Suppressor macrophage (primary cell): ENCODE measurements around the gene ESYT3.

Experiments used
- DNase-seq, 4 experiments: peaks; one replicate each; pipeline ENCODE4 v3.0.0-alpha.2; 2020 to 2022
- total RNA-seq, 17 experiments: gene quantifications; one replicate each; lab custom pipeline; 2026; ENCODE audit warnings: mixed read lengths in 6 of 17, inconsistent platforms in 3 of 17; lab: John Stamatoyannopoulos, UW

ESYT3 gene
- 0.07 to 7.9 (median 0.50) reads per million in 17 experiments for total RNA-seq

GRCh38 chr3:138434276-138434874, at the start of gene ESYT3:
ESYT3 (plus strand) TSS chr3:138434616; CDS start chr3:138434799, 183 bp downstream.
- DNase-seq, result peak; percentile 58 to 86 (median 68)

GRCh38 chr3:138384976-138385375, 49.4 kb upstream of the ESYT3 start:
- peak; percentile 33 to 73 (median 68) for DNase-seq

GRCh38 chr3:138389144-138389601, 45.2 kb upstream of the ESYT3 start:
- DNase-seq, result no peak

GRCh38 chr3:138389841-138390581, 44.4 kb upstream of the ESYT3 start:
- no peak for DNase-seq

- DNase-seq, result no peak
Observed at GRCh38 chr3:138390582-138390932, 43.9 kb upstream of the ESYT3 start.

GRCh38 chr3:138394156-138394555, 40.3 kb upstream of the ESYT3 start:
- DNase-seq, result no peak

- peak; percentile 23 to 73 (median 48) for DNase-seq
Observed at GRCh38 chr3:138394686-138395085, 39.7 kb upstream of the ESYT3 start.

GRCh38 chr3:138395865-138396751, 38.3 kb upstream of the ESYT3 start:
- DNase-seq, result no peak

GRCh38 chr3:138396752-138397410, 37.5 kb upstream of the ESYT3 start:
- no peak for DNase-seq

GRCh38 chr3:138397983-138398382, 36.4 kb upstream of the ESYT3 start:
- DNase-seq, result no peak

GRCh38 chr3:138398791-138399575, 35.4 kb upstream of the ESYT3 start:
- DNase-seq, result no peak

- no peak for DNase-seq
Observed at GRCh38 chr3:138399766-138400165, 34.6 kb upstream of the ESYT3 start.

GRCh38 chr3:138400651-138401070, 33.8 kb upstream of the ESYT3 start:
- DNase-seq, result no peak

- no peak for DNase-seq
Observed at GRCh38 chr3:138401834-138402233, 32.6 kb upstream of the ESYT3 start.

- DNase-seq, result no peak
Observed at GRCh38 chr3:138404121-138404520, 30.3 kb upstream of the ESYT3 start.

- no peak for DNase-seq
Observed at GRCh38 chr3:138405001-138405400, 29.4 kb upstream of the ESYT3 start.

GRCh38 chr3:138405486-138405885, 28.9 kb upstream of the ESYT3 start:
- DNase-seq, result no peak

- DNase-seq, result no peak
Observed at GRCh38 chr3:138406606-138407005, 27.8 kb upstream of the ESYT3 start.

- DNase-seq, result no peak
Observed at GRCh38 chr3:138407236-138407907, 27.0 kb upstream of the ESYT3 start.

GRCh38 chr3:138408751-138409570, 25.5 kb upstream of the ESYT3 start:
- peak; percentile 73 to 84 (median 84) for DNase-seq
